GM23338 (cell line): Measurements from ENCODE around the gene NCKAP5. TPM values are rescaled to one million over a fixed set of nuclear protein-coding genes. Genes with fewer than 3 reads are reported as not detected.

ENCODE experiments used
- ATAC-seq: fragments of 200-7000 bp; cut with Tn5 transposase; 3 replicates; pipeline ENCODE4 v1.9.1; 2020
- DNase-seq: peaks from one replicate; pipeline ENCODE4 v3.0.0-alpha.2; 2015; ENCODE audit warnings: low spot score
- H2AFZ ChIP-seq: fragments of 200-600 bp; sonication (generic); 2 replicates; pipeline ENCODE4 v1.8.0; 2016; ENCODE audit warnings: antibody characterized with exemption, mild to moderate bottlenecking, moderate library complexity
- H3F3A ChIP-seq: fragments of 200-600 bp; sonication (generic); replicated peaks from 2 replicates; pipeline ENCODE4 v1.8.0; 2017; ENCODE audit warnings: antibody characterized with exemption, mixed run types, low read depth
- H3K27ac ChIP-seq: fragments of 200-600 bp; sonication (generic); 2 replicates; pipeline ENCODE4 v1.6.1; 2016; ENCODE audit warnings: low read depth
- H3K27me3 ChIP-seq: fragments of 200-600 bp; sonication (generic); 2 replicates; pipeline ENCODE4 v1.8.0; 2016; ENCODE audit warnings: mild to moderate bottlenecking, mixed run types, moderate library complexity; ENCODE audit not compliant: insufficient read depth
- H3K36me3 ChIP-seq: fragments of 200-600 bp; sonication (generic); 2 replicates; pipeline ENCODE4 v1.8.0; 2016; ENCODE audit warnings: mild to moderate bottlenecking; ENCODE audit not compliant: insufficient read depth
- H3K4me1 ChIP-seq: fragments of 200-600 bp; sonication (generic); 2 replicates; pipeline ENCODE4 v1.8.0; 2016; ENCODE audit warnings: mild to moderate bottlenecking, moderate library complexity; ENCODE audit not compliant: insufficient read depth
- H3K4me2 ChIP-seq: fragments of 200-600 bp; sonication (generic); 2 replicates; pipeline ENCODE4 v1.7.1; 2017; ENCODE audit warnings: mixed run types
- H3K4me3 ChIP-seq: fragments of 200-600 bp; sonication (generic); 2 replicates; pipeline ENCODE4 v1.6.1; 2016; ENCODE audit warnings: mixed run types
- H3K79me2 ChIP-seq: fragments of 200-600 bp; sonication (generic); replicated peaks from 2 replicates; pipeline ENCODE4 v1.8.0; 2017; ENCODE audit warnings: mild to moderate bottlenecking; ENCODE audit not compliant: insufficient read depth
- H3K9me2 ChIP-seq: fragments of 200-600 bp; sonication (generic); 2 replicates; pipeline ENCODE4 v1.8.0; 2017; ENCODE audit not compliant: insufficient read depth
- H4K20me1 ChIP-seq: fragments of 200-600 bp; sonication (generic); replicated peaks from 2 replicates; pipeline ENCODE4 v1.8.0; 2017; ENCODE audit warnings: mild to moderate bottlenecking; ENCODE audit not compliant: insufficient read depth
- H3K27ac Mint-ChIP-seq: 2 replicates; pipeline ENCODE4 v1.8.0; 2020; ENCODE audit warnings: inconsistent platforms, mild to moderate bottlenecking, moderate library complexity, mixed read lengths
- H3K27me3 Mint-ChIP-seq: 3 replicates; pipeline ENCODE4 v1.8.0; 2022; ENCODE audit warnings: low read depth, mild to moderate bottlenecking, moderate library complexity, mixed read lengths, inconsistent platforms; ENCODE audit not compliant: insufficient read depth, poor library complexity
- H3K36me3 Mint-ChIP-seq: 3 replicates; pipeline ENCODE4 v1.8.0; 2021; ENCODE audit warnings: low read depth, mild to moderate bottlenecking, inconsistent platforms, moderate library complexity, mixed read lengths
- H3K4me1 Mint-ChIP-seq: 3 replicates; pipeline ENCODE4 v1.8.0; 2020; ENCODE audit warnings: mild to moderate bottlenecking, inconsistent platforms, mixed read lengths
- H3K4me3 Mint-ChIP-seq: 3 replicates; pipeline ENCODE4 v1.8.0; 2021; ENCODE audit warnings: moderate library complexity, mild to moderate bottlenecking, inconsistent platforms, mixed read lengths
- H3K9me3 Mint-ChIP-seq: 3 replicates; pipeline ENCODE4 v1.8.0; 2020; ENCODE audit warnings: moderate library complexity, mild to moderate bottlenecking, inconsistent platforms, mixed read lengths
- CREB1 ChIP-seq: fragments of 250-450 bp; sonication (Bioruptor Pico); IDR thresholded peaks from 2 replicates; pipeline ENCODE4 v1.5.0; 2020; ENCODE audit warnings: low read depth, mild to moderate bottlenecking, moderate library complexity
- EZH2 ChIP-seq: fragments of 200-600 bp; sonication (generic); IDR thresholded peaks from one replicate; pipeline ENCODE4 v1.8.0; 2017; ENCODE audit warnings: antibody characterized with exemption, mild to moderate bottlenecking, low read depth; ENCODE audit not compliant: unreplicated experiment
- EZH2phosphoT487 ChIP-seq: fragments of 200-600 bp; sonication (generic); IDR thresholded peaks from one replicate; pipeline ENCODE4 v1.8.1; 2018; ENCODE audit warnings: antibody characterized with exemption; ENCODE audit not compliant: unreplicated experiment
- JUNB ChIP-seq: IDR thresholded peaks from one replicate; pipeline ENCODE4 v1.6.1; 2016; ENCODE audit warnings: antibody characterized with exemption; ENCODE audit not compliant: unreplicated experiment
- NANOG ChIP-seq: IDR thresholded peaks from 2 replicates; pipeline ENCODE4 v1.6.1; 2016; ENCODE audit warnings: antibody characterized with exemption, borderline replicate concordance
- POLR2AphosphoS5 ChIP-seq: IDR thresholded peaks from 2 replicates; pipeline ENCODE4 v1.6.1; 2016; ENCODE audit warnings: antibody characterized with exemption, low read depth
- STAT1 ChIP-seq: IDR thresholded peaks from one replicate; pipeline ENCODE4 v1.6.1; 2016; ENCODE audit warnings: antibody characterized with exemption; ENCODE audit not compliant: unreplicated experiment
- ZNF114 ChIP-seq: fragments of 250-450 bp; sonication (Bioruptor Pico); IDR thresholded peaks from 2 replicates; pipeline ENCODE4 v1.5.0; 2020; ENCODE audit warnings: mild to moderate bottlenecking, moderate library complexity
- ZNF331 ChIP-seq: fragments of 250-450 bp; sonication (Bioruptor Pico); IDR thresholded peaks from 2 replicates; pipeline ENCODE4 v1.5.0; 2020; ENCODE audit warnings: low read depth, mild to moderate bottlenecking, moderate library complexity
- polyA plus RNA-seq: library from polyadenylated mRNA; unstranded; fragments of >200 nt; fragmentation: Nextera tagmentation; extraction: Ambion mirVana; gene quantifications from 2 replicates; pipeline ENCODE4 v1.2.1, GENCODE V29; 2016
- total RNA-seq: library from RNA; depleted of rRNA; stranded (reverse); fragments of >200 nt; shearing (Covaris generic); gene quantifications from 2 replicates; pipeline ENCODE4 v1.2.3, GENCODE V29; 2014
- TF ChIP-seq, protein P1 (sequence below): IDR thresholded peaks from one replicate; pipeline ENCODE4 v1.6.1; 2018; ENCODE audit warnings: antibody characterized with exemption; ENCODE audit not compliant: unreplicated experiment
- TF ChIP-seq, protein P2 (sequence below): IDR thresholded peaks from 2 replicates; pipeline ENCODE4 v1.6.1; 2016; ENCODE audit warnings: antibody characterized with exemption
- TF ChIP-seq, protein P3 (sequence below): fragments of 250-450 bp; sonication (Bioruptor Pico); IDR thresholded peaks from 2 replicates; pipeline ENCODE4 v1.5.0; 2020; ENCODE audit warnings: mild to moderate bottlenecking, moderate library complexity
- TF ChIP-seq, protein P4 (sequence below), 2 experiments: fragments of 200-600 bp in 1 of 2; sonication (generic) in 1 of 2; conservative IDR thresholded peaks; 2 replicates each; pipeline versions ENCODE4 v1.5.1 to v1.6.1; 2016 to 2017; ENCODE audit warnings: antibody characterized with exemption in 2 of 2, low read depth in 2 of 2, mild to moderate bottlenecking in 2 of 2, moderate library complexity in 1 of 2

Gene NCKAP5
- total and polyA plus RNA-seq, 2 experiments from 2014 or later, result 0.34 to 0.73 TPM

DNA sequence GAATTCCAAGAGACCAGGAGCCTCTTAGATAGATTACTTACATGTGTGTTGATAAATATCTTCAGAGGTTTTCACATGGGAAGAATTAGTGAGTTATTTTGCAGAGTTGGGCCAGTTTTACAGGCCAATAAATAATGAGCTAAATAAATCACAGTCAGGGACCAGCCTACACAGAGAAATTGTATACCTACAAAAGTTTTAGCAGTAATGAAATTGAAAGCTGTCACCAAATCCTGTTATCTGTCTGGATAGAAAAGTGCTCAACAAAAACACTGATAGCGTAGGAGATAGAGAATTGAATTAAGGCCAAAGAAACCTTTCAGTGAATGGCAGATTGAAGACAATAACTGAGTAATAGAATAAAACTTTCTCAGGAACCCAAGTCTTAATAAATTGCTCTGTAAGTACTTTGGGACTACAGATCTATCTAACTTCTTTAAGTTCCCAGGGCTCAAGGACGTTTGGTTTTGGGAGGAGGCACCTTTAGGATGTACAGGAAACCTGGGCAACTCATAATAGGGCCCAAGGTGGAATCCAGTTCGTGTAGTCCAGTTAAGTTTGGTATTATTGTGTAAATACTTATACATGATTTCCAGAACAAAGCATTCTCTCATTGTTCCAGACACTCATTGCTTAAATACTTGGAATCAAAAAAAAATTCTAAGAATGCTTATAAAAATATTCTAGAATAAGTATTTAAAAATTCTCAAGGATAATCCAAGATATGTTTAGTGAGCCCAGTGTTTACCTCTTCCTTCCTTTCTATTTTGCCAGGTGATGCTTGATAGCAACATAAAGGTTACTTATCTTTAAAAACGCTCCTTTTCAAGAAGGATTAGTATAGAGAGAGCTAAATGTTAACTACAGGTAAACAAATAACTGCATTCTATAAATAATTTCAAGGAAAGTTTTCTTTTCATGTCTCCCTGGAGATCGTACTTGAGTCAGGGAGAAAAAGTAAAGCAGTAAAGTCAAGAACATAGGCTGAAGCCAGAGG is 134.5 kb downstream of the NCKAP5 start:
- H3K79me2 ChIP-seq, result no peaks in the 10 kb centered on the region
- DNase-seq, result no peak
- H3K27ac ChIP-seq, result no peak overlapping the region
- H2AFZ ChIP-seq, result no peak overlapping the region
- no peaks in the 10 kb centered on the region for H3K36me3 Mint-ChIP-seq
- no peak for TF ChIP-seq POLR2AphosphoS5
- TF ChIP-seq EZH2phosphoT487, result no peak
- TF ChIP-seq ZNF331 (CRISPR knock-in tag), result no peak
- TF ChIP-seq, protein P1, sequence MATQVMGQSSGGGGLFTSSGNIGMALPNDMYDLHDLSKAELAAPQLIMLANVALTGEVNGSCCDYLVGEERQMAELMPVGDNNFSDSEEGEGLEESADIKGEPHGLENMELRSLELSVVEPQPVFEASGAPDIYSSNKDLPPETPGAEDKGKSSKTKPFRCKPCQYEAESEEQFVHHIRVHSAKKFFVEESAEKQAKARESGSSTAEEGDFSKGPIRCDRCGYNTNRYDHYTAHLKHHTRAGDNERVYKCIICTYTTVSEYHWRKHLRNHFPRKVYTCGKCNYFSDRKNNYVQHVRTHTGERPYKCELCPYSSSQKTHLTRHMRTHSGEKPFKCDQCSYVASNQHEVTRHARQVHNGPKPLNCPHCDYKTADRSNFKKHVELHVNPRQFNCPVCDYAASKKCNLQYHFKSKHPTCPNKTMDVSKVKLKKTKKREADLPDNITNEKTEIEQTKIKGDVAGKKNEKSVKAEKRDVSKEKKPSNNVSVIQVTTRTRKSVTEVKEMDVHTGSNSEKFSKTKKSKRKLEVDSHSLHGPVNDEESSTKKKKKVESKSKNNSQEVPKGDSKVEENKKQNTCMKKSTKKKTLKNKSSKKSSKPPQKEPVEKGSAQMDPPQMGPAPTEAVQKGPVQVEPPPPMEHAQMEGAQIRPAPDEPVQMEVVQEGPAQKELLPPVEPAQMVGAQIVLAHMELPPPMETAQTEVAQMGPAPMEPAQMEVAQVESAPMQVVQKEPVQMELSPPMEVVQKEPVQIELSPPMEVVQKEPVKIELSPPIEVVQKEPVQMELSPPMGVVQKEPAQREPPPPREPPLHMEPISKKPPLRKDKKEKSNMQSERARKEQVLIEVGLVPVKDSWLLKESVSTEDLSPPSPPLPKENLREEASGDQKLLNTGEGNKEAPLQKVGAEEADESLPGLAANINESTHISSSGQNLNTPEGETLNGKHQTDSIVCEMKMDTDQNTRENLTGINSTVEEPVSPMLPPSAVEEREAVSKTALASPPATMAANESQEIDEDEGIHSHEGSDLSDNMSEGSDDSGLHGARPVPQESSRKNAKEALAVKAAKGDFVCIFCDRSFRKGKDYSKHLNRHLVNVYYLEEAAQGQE, result no peak
- TF ChIP-seq STAT1, result no peak
- TF ChIP-seq JUNB, result no peak
- TF ChIP-seq, protein P2, sequence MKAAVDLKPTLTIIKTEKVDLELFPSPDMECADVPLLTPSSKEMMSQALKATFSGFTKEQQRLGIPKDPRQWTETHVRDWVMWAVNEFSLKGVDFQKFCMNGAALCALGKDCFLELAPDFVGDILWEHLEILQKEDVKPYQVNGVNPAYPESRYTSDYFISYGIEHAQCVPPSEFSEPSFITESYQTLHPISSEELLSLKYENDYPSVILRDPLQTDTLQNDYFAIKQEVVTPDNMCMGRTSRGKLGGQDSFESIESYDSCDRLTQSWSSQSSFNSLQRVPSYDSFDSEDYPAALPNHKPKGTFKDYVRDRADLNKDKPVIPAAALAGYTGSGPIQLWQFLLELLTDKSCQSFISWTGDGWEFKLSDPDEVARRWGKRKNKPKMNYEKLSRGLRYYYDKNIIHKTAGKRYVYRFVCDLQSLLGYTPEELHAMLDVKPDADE, result no peak
- TF ChIP-seq ZNF114 (CRISPR knock-in tag), result no peak
- no peak for TF ChIP-seq CREB1 (CRISPR knock-in tag)
- TF ChIP-seq EZH2, result no peak
- TF ChIP-seq, protein P3, sequence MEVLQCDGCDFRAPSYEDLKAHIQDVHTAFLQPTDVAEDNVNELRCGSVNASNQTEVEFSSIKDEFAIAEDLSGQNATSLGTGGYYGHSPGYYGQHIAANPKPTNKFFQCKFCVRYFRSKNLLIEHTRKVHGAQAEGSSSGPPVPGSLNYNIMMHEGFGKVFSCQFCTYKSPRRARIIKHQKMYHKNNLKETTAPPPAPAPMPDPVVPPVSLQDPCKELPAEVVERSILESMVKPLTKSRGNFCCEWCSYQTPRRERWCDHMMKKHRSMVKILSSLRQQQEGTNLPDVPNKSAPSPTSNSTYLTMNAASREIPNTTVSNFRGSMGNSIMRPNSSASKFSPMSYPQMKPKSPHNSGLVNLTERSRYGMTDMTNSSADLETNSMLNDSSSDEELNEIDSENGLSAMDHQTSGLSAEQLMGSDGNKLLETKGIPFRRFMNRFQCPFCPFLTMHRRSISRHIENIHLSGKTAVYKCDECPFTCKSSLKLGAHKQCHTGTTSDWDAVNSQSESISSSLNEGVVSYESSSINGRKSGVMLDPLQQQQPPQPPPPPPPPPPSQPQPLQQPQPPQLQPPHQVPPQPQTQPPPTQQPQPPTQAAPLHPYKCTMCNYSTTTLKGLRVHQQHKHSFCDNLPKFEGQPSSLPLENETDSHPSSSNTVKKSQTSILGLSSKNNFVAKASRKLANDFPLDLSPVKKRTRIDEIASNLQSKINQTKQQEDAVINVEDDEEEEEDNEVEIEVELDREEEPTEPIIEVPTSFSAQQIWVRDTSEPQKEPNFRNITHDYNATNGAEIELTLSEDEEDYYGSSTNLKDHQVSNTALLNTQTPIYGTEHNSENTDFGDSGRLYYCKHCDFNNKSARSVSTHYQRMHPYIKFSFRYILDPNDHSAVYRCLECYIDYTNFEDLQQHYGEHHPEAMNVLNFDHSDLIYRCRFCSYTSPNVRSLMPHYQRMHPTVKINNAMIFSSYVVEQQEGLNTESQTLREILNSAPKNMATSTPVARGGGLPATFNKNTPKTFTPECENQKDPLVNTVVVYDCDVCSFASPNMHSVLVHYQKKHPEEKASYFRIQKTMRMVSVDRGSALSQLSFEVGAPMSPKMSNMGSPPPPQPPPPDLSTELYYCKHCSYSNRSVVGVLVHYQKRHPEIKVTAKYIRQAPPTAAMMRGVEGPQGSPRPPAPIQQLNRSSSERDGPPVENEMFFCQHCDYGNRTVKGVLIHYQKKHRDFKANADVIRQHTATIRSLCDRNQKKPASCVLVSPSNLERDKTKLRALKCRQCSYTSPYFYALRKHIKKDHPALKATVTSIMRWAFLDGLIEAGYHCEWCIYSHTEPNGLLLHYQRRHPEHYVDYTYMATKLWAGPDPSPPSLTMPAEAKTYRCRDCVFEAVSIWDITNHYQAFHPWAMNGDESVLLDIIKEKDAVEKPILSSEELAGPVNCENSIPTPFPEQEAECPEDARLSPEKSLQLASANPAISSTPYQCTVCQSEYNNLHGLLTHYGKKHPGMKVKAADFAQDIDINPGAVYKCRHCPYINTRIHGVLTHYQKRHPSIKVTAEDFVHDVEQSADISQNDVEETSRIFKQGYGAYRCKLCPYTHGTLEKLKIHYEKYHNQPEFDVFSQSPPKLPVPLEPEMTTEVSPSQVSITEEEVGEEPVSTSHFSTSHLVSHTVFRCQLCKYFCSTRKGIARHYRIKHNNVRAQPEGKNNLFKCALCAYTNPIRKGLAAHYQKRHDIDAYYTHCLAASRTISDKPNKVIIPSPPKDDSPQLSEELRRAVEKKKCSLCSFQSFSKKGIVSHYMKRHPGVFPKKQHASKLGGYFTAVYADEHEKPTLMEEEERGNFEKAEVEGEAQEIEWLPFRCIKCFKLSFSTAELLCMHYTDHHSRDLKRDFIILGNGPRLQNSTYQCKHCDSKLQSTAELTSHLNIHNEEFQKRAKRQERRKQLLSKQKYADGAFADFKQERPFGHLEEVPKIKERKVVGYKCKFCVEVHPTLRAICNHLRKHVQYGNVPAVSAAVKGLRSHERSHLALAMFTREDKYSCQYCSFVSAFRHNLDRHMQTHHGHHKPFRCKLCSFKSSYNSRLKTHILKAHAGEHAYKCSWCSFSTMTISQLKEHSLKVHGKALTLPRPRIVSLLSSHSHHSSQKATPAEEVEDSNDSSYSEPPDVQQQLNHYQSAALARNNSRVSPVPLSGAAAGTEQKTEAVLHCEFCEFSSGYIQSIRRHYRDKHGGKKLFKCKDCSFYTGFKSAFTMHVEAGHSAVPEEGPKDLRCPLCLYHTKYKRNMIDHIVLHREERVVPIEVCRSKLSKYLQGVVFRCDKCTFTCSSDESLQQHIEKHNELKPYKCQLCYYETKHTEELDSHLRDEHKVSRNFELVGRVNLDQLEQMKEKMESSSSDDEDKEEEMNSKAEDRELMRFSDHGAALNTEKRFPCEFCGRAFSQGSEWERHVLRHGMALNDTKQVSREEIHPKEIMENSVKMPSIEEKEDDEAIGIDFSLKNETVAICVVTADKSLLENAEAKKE, result no peak
- no peak for TF ChIP-seq NANOG
- TF ChIP-seq, protein P4, sequence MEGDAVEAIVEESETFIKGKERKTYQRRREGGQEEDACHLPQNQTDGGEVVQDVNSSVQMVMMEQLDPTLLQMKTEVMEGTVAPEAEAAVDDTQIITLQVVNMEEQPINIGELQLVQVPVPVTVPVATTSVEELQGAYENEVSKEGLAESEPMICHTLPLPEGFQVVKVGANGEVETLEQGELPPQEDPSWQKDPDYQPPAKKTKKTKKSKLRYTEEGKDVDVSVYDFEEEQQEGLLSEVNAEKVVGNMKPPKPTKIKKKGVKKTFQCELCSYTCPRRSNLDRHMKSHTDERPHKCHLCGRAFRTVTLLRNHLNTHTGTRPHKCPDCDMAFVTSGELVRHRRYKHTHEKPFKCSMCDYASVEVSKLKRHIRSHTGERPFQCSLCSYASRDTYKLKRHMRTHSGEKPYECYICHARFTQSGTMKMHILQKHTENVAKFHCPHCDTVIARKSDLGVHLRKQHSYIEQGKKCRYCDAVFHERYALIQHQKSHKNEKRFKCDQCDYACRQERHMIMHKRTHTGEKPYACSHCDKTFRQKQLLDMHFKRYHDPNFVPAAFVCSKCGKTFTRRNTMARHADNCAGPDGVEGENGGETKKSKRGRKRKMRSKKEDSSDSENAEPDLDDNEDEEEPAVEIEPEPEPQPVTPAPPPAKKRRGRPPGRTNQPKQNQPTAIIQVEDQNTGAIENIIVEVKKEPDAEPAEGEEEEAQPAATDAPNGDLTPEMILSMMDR (conservative IDR thresholded peaks at IDR 0.05; ENCODE audit: low read depth in 2 of 2), result no peak
- no peak overlapping the region for H3K4me2 ChIP-seq
- no peak for ATAC-seq
- H3K4me1 ChIP-seq, result no peaks in the 10 kb centered on the region
- peaks cover 6% of the 10 kb centered on the region; the same call in 2 of the 3 replicates for H3K9me3 Mint-ChIP-seq
- H3K4me1 Mint-ChIP-seq, result peaks cover 4% of the 10 kb centered on the region; the same call in 1 of the 3 replicates
- no peak overlapping the region for H3K4me3 ChIP-seq
- H4K20me1 ChIP-seq, result no peaks in the 10 kb centered on the region
- no peak overlapping the region for H3K27ac Mint-ChIP-seq
- no peaks in the 10 kb centered on the region for H3K27me3 Mint-ChIP-seq
- H3F3A ChIP-seq, result no peaks in the 10 kb centered on the region
- no peaks in the 10 kb centered on the region for H3K9me2 ChIP-seq
- no peaks in the 10 kb centered on the region for H3K27me3 ChIP-seq
- H3K36me3 ChIP-seq, result no peaks in the 10 kb centered on the region
- H3K4me3 Mint-ChIP-seq, result no peak overlapping the region
